OCI-LY1 (cell line): ENCODE results near the gene SBK3.

ENCODE experiments used
- H2AFZ ChIP-seq: fragments of 200-600 bp; sonication (generic), shearing (Covaris generic); 2 replicates; pipeline ENCODE4 v1.6.0; 2014; ENCODE audit warnings: antibody characterized with exemption, mild to moderate bottlenecking, low read length
- H3F3A ChIP-seq: fragments of 200-600 bp; sonication (generic), shearing (Covaris generic); 2 replicates; pipeline ENCODE4 v1.6.0; 2014; ENCODE audit warnings: mild to moderate bottlenecking, antibody characterized with exemption, low read length, moderate library complexity; ENCODE audit not compliant: insufficient read depth
- H3K27ac ChIP-seq: fragments of 200-600 bp; sonication (generic); 2 replicates; pipeline ENCODE4 v1.5.1; 2014; ENCODE audit warnings: low read length, mixed run types, mild to moderate bottlenecking, low read depth; ENCODE audit not compliant: poor library complexity, severe bottlenecking
- H3K27me3 ChIP-seq: fragments of 200-600 bp; sonication (generic); 2 replicates; pipeline ENCODE4 v1.6.0; 2014; ENCODE audit warnings: antibody characterized with exemption, mild to moderate bottlenecking, low read length, moderate library complexity; ENCODE audit not compliant: insufficient read depth
- H3K36me3 ChIP-seq: fragments of 200-600 bp; sonication (generic); 2 replicates; pipeline ENCODE4 v1.6.1; 2014; ENCODE audit warnings: mild to moderate bottlenecking, antibody characterized with exemption, low read length, moderate library complexity, mixed read lengths; ENCODE audit not compliant: insufficient read depth
- H3K4me1 ChIP-seq: fragments of 200-600 bp; sonication (generic); 2 replicates; pipeline ENCODE4 v1.5.1; 2014; ENCODE audit warnings: mild to moderate bottlenecking, low read length, moderate library complexity; ENCODE audit not compliant: insufficient read depth, severe bottlenecking
- H3K4me2 ChIP-seq: fragments of 200-600 bp; sonication (generic), shearing (Covaris generic); 2 replicates; pipeline ENCODE4 v1.6.1; 2014; ENCODE audit warnings: low read length
- H3K4me3 ChIP-seq: fragments of 200-600 bp; sonication (generic); 2 replicates; pipeline ENCODE4 v1.5.1; 2014; ENCODE audit warnings: low read length, low read depth, mild to moderate bottlenecking, mixed read lengths; ENCODE audit not compliant: poor library complexity, severe bottlenecking
- H3K79me2 ChIP-seq: fragments of 200-600 bp; shearing (Covaris generic); 2 replicates; pipeline ENCODE4 v1.6.1; 2016; ENCODE audit warnings: mixed run types, low read length, mixed read lengths; ENCODE audit not compliant: insufficient read depth
- H3K9ac ChIP-seq: fragments of 200-600 bp; sonication (generic), shearing (Covaris generic); 2 replicates; pipeline ENCODE4 v1.6.1; 2014; ENCODE audit warnings: mild to moderate bottlenecking, low read length, mixed read lengths
- H3K9me2 ChIP-seq: fragments of 200-600 bp; sonication (generic), shearing (Covaris generic); 2 replicates; pipeline ENCODE4 v1.6.1; 2014; ENCODE audit warnings: low read depth, mild to moderate bottlenecking, low read length, mixed read lengths
- H3K9me3 ChIP-seq: fragments of 200-600 bp; shearing (Covaris generic); 2 replicates; pipeline ENCODE4 v1.6.1; 2014; ENCODE audit warnings: low read length, mixed read lengths
- H4K20me1 ChIP-seq: fragments of 200-600 bp; sonication (generic), shearing (Covaris generic); 2 replicates; pipeline ENCODE4 v1.6.0; 2016; ENCODE audit warnings: mild to moderate bottlenecking, low read length; ENCODE audit not compliant: insufficient read depth
- EZH2 ChIP-seq: fragments of 200-600 bp; sonication (generic), shearing (Covaris generic); IDR thresholded peaks from 2 replicates; pipeline ENCODE4 v1.8.0; 2017; ENCODE audit warnings: borderline replicate concordance, mixed run types, mild to moderate bottlenecking, antibody characterized with exemption, low read length, moderate library complexity, mixed read lengths
- TF ChIP-seq, protein P1 (sequence below): fragments of 200-600 bp; sonication (generic), shearing (Covaris generic); IDR thresholded peaks from 2 replicates; pipeline ENCODE4 v1.5.1; 2017; ENCODE audit warnings: mild to moderate bottlenecking, antibody characterized with exemption, low read length, moderate library complexity, mixed read lengths

Gene SBK3

GRCh38 chr19:55588738-55589137 is 43.4 kb upstream of the SBK3 start:
- Histone ChIP-seq H4K20me1 (no peaks in the 10 kb centered on the region), H3K9me3 (no peaks in the 10 kb centered on the region), H2AFZ (no peak overlapping the region), H3K9ac (no peak overlapping the region), H3K36me3 (no peaks in the 10 kb centered on the region), H3F3A (no peaks in the 10 kb centered on the region), H3K79me2 (no peaks in the 10 kb centered on the region), H3K9me2 (no peaks in the 10 kb centered on the region), H3K27me3 (no peaks in the 10 kb centered on the region; the same call in 1 of the 2 replicates), H3K4me2 (no peak overlapping the region), H3K4me1 (peaks cover 15% of the 10 kb centered on the region), H3K4me3 (no peak overlapping the region), H3K27ac (no peak overlapping the region)
- TF ChIP-seq, protein P1, sequence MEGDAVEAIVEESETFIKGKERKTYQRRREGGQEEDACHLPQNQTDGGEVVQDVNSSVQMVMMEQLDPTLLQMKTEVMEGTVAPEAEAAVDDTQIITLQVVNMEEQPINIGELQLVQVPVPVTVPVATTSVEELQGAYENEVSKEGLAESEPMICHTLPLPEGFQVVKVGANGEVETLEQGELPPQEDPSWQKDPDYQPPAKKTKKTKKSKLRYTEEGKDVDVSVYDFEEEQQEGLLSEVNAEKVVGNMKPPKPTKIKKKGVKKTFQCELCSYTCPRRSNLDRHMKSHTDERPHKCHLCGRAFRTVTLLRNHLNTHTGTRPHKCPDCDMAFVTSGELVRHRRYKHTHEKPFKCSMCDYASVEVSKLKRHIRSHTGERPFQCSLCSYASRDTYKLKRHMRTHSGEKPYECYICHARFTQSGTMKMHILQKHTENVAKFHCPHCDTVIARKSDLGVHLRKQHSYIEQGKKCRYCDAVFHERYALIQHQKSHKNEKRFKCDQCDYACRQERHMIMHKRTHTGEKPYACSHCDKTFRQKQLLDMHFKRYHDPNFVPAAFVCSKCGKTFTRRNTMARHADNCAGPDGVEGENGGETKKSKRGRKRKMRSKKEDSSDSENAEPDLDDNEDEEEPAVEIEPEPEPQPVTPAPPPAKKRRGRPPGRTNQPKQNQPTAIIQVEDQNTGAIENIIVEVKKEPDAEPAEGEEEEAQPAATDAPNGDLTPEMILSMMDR: no peak
- no peak for TF ChIP-seq EZH2

- Histone ChIP-seq H3K4me2 (peak overlapping the region; percentile 55), H2AFZ (no peak overlapping the region), H4K20me1 (no peaks in the 10 kb centered on the region), H3K36me3 (no peaks in the 10 kb centered on the region), H3K4me3 (peak overlapping the region; percentile 45), H3K4me1 (peaks cover 15% of the 10 kb centered on the region), H3K9me3 (no peaks in the 10 kb centered on the region), H3K9ac (no peak overlapping the region), H3K9me2 (no peaks in the 10 kb centered on the region), H3F3A (no peaks in the 10 kb centered on the region), H3K27ac (no peak overlapping the region), H3K79me2 (no peaks in the 10 kb centered on the region), H3K27me3 (no peaks in the 10 kb centered on the region; the same call in 1 of the 2 replicates)
- no peak for TF ChIP-seq EZH2
- TF ChIP-seq, protein P1: no peak
Measured at GRCh38 chr19:55586976-55587668, 41.8 kb upstream of the SBK3 start.

DNA sequence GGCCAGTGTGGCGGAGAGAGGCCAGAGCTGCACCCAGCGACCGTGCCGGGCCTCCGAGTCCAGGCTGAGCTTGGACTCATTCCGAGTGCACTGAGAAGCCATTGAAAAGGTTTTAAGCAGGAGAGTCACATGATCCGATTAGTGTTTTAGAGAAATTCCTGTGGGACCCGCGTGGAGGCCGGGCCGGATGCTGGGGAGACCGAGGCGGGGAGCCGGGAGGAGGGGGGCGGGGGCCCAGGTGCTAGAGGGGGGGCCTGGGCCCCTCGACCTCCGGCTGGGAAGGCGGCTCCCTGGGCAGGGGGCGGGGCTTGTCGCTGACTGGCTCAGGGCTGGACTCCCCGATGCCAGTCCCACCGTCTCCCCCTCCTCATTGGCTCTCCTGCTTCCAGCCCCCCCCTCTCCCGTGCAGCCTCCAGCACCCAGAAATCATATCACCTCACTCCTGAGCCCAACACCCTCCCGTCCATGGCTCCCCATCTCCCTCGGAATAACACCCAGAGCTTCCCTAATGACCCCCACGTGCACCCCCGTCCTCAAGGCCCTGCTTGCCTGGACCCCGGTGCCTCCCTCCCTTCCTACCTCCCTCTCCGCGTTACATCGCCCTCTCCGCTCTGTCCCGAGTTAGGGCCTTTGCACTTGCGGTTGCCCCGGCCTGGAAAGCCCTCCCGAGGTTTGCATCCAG is 40.5 kb upstream of the SBK3 start:
- H4K20me1 ChIP-seq: no peaks in the 10 kb centered on the region
- peaks cover 21% of the 10 kb centered on the region for H3K4me1 ChIP-seq
- peak overlapping the region; percentile 16 for H3K4me3 ChIP-seq
- H3K9me2 ChIP-seq: no peaks in the 10 kb centered on the region
- no peaks in the 10 kb centered on the region for H3F3A ChIP-seq
- H2AFZ ChIP-seq: no peak overlapping the region
- TF ChIP-seq, protein P1: no peak
- TF ChIP-seq EZH2: no peak
- no peaks in the 10 kb centered on the region; the same call in 1 of the 2 replicates for H3K27me3 ChIP-seq
- no peak overlapping the region; the same call in 1 of the 2 replicates for H3K4me2 ChIP-seq
- H3K36me3 ChIP-seq: no peaks in the 10 kb centered on the region
- H3K9ac ChIP-seq: no peak overlapping the region
- H3K9me3 ChIP-seq: no peaks in the 10 kb centered on the region
- no peaks in the 10 kb centered on the region for H3K79me2 ChIP-seq
- H3K27ac ChIP-seq: no peak overlapping the region
